NCI-H1092 (cell line): ENCODE results near the gene TSC22D1.

Experiments used
- DNase-seq: peaks from one replicate; lab custom pipeline; 2025; lab: John Stamatoyannopoulos, UW

The TSC22D1 gene

GRCh38 chr13:44382635-44383145 lies 193.4 kb downstream of the TSC22D1 start:
- DNase-seq, result no peak
